SK-N-SH (cell line): ENCODE data around the gene ASB7. TPM values are rescaled to one million over a fixed set of nuclear protein-coding genes. Genes with fewer than 3 reads are reported as not detected.

Experiments used
- CTCF ChIA-PET: fragments of 300-600, 350-600 bp; formaldehyde crosslinking; extraction: SDS; loops from one replicate; lab custom pipeline; 2021; lab: Yijun Ruan, JAX
- POLR2A ChIA-PET: fragments of 350-600 bp; sonication (Branson Sonifier 250); formaldehyde crosslinking; extraction: SDS; loops from one replicate; lab custom pipeline; 2020; ENCODE audit warnings: antibody characterized with exemption, inconsistent platforms; lab: Yijun Ruan, JAX
- DNase-seq: peaks from one replicate; pipeline ENCODE4 v3.0.0; 2012
- H2AFZ ChIP-seq: fragments of 200-600 bp; sonication (generic); 2 replicates; pipeline ENCODE4 v1.8.1; 2016; ENCODE audit warnings: antibody characterized with exemption, mild to moderate bottlenecking, low read depth
- H3F3A ChIP-seq: fragments of 200-600 bp; sonication (generic); replicated peaks from 2 replicates; pipeline ENCODE3; 2016; ENCODE audit warnings: antibody characterized with exemption, mild to moderate bottlenecking; ENCODE audit not compliant: insufficient read depth
- H3K27ac ChIP-seq, 2 experiments: fragments of 200-500 bp in 1 of 2; fragments of 200-600 bp in 1 of 2; sonication (Bioruptor generic) in 1 of 2; sonication (generic), shearing (Covaris generic) in 1 of 2; 2 replicates each; pipeline versions ENCODE4 v1.5.1 to v1.6.1; 2014 to 2016; ENCODE audit warnings: low read depth in 2 of 2, inconsistent platforms in 1 of 2, low read length in 1 of 2, mild to moderate bottlenecking in 1 of 2, mixed read lengths in 1 of 2
- H3K27me3 ChIP-seq: fragments of 200-600 bp; sonication (generic), shearing (Covaris generic); 2 replicates; pipeline ENCODE4 v1.6.1; 2016; ENCODE audit warnings: mixed run types; ENCODE audit not compliant: insufficient read depth
- H3K36me3 ChIP-seq, 2 experiments: fragments of 200-500 bp in 1 of 2; fragments of 200-600 bp in 1 of 2; sonication (Bioruptor generic) in 1 of 2; sonication (generic) in 1 of 2; replicated peaks in 1 of 2; 2 replicates each; pipeline versions ENCODE3 to v1.5.1; 2014 to 2016; ENCODE audit warnings: low read length in 1 of 2, mild to moderate bottlenecking in 1 of 2; ENCODE audit not compliant: insufficient read depth in 2 of 2, control insufficient read depth in 1 of 2
- H3K4me1 ChIP-seq, 2 experiments: fragments of 200-500 bp in 1 of 2; fragments of 200-600 bp in 1 of 2; sonication (Bioruptor generic) in 1 of 2; sonication (generic), shearing (Covaris generic) in 1 of 2; 2 replicates each; pipeline versions ENCODE4 v1.5.1 to v1.6.1; 2014 to 2016; ENCODE audit warnings: low read depth in 1 of 2, low read length in 1 of 2, mixed run types in 1 of 2; ENCODE audit not compliant: insufficient read depth in 2 of 2, control insufficient read depth in 1 of 2
- H3K4me2 ChIP-seq: fragments of 200-600 bp; sonication (generic), shearing (Covaris generic); 2 replicates; pipeline ENCODE4 v1.6.1; 2017; ENCODE audit warnings: mixed run types
- H3K4me3 ChIP-seq, 2 experiments: fragments of 200-500 bp in 1 of 2; fragments of 200-600 bp in 1 of 2; sonication (Bioruptor generic) in 1 of 2; sonication (generic), shearing (Covaris generic) in 1 of 2; 2 replicates each; pipeline versions ENCODE4 v1.5.1 to v1.8.1; 2014 to 2016; ENCODE audit warnings: low read depth in 2 of 2, inconsistent platforms in 1 of 2, low read length in 1 of 2, mild to moderate bottlenecking in 1 of 2, mixed read lengths in 1 of 2, moderate library complexity in 1 of 2
- H3K79me2 ChIP-seq: fragments of 200-600 bp; sonication (generic); 2 replicates; pipeline ENCODE4 v1.8.1; 2017; ENCODE audit warnings: mild to moderate bottlenecking; ENCODE audit not compliant: insufficient read depth
- H3K9ac ChIP-seq: fragments of 200-600 bp; sonication (generic); 2 replicates; pipeline ENCODE4 v1.6.1; 2017; ENCODE audit warnings: mixed run types
- H3K9me2 ChIP-seq: fragments of 200-600 bp; sonication (generic); 2 replicates; pipeline ENCODE4 v1.6.1; 2017; ENCODE audit warnings: mixed run types
- H3K9me3 ChIP-seq: fragments of 200-600 bp; sonication (generic); 2 replicates; pipeline ENCODE4 v1.6.1; 2017; ENCODE audit warnings: mixed run types, mild to moderate bottlenecking, moderate library complexity
- H4K20me1 ChIP-seq: fragments of 200-600 bp; sonication (generic); 2 replicates; pipeline ENCODE4 v1.6.1; 2017; ENCODE audit warnings: mild to moderate bottlenecking, mixed run types; ENCODE audit not compliant: insufficient read depth
- CHD2 ChIP-seq: fragments of 150-350 bp; IDR thresholded peaks from 2 replicates; pipeline ENCODE4 v1.6.1; 2018; ENCODE audit warnings: low read length; ENCODE audit not compliant: partially characterized antibody
- CTCF ChIP-seq: fragments of 200-600 bp; sonication (generic); IDR thresholded peaks from 2 replicates; pipeline ENCODE4 v1.6.1; 2017; ENCODE audit warnings: antibody characterized with exemption, mild to moderate bottlenecking, moderate library complexity
- ELF1 ChIP-seq: IDR thresholded peaks from 2 replicates; pipeline ENCODE4 v1.4.0; 2012
- EP300 ChIP-seq, 2 experiments: IDR thresholded peaks; 2 replicates each; pipeline versions ENCODE4 v1.4.0 to v1.6.1; 2012; ENCODE audit warnings: borderline replicate concordance in 1 of 2, low read depth in 1 of 2, low read length in 1 of 2
- EZH2phosphoT487 ChIP-seq: fragments of 200-600 bp; sonication (generic); IDR thresholded peaks from 2 replicates; pipeline ENCODE4 v1.6.1; 2017; ENCODE audit warnings: low read depth, mixed run types, mild to moderate bottlenecking, antibody characterized with exemption, moderate library complexity, borderline replicate concordance
- FOXJ3 ChIP-seq: sonication (generic); formaldehyde crosslinking; IDR thresholded peaks from 2 replicates; pipeline ENCODE4 v1.5.1; 2020; ENCODE audit warnings: mild to moderate bottlenecking, missing genetic modification reagents
- IRF3 ChIP-seq: fragments of 150-350 bp; IDR thresholded peaks from 2 replicates; pipeline ENCODE4 v1.6.1; 2016; ENCODE audit warnings: mild to moderate bottlenecking, low read depth, low read length
- MAX ChIP-seq: IDR thresholded peaks from 2 replicates; pipeline ENCODE4 v1.4.0; 2012; ENCODE audit warnings: low read depth
- MEF2A ChIP-seq: IDR thresholded peaks from 2 replicates; pipeline ENCODE4 v1.4.0; 2012; ENCODE audit warnings: low read depth, borderline replicate concordance
- MXI1 ChIP-seq: IDR thresholded peaks from 2 replicates; pipeline ENCODE4 v1.6.1; 2012; ENCODE audit warnings: mild to moderate bottlenecking, low read depth, low read length, improper control_type of control experiment
- NFIC ChIP-seq: IDR thresholded peaks from 2 replicates; pipeline ENCODE4 v1.4.0; 2012; ENCODE audit warnings: borderline replicate concordance
- RFX5 ChIP-seq: IDR thresholded peaks from 2 replicates; pipeline ENCODE4 v1.6.1; 2012; ENCODE audit warnings: mild to moderate bottlenecking, improper control_type of control experiment, low read length
- RXRA ChIP-seq: IDR thresholded peaks from 2 replicates; pipeline ENCODE4 v1.4.0; 2012; ENCODE audit warnings: low read depth, mild to moderate bottlenecking, borderline replicate concordance
- TAF1 ChIP-seq: IDR thresholded peaks from 2 replicates; pipeline ENCODE4 v1.6.1; 2012; ENCODE audit warnings: low read depth, mild to moderate bottlenecking, low read length, moderate library complexity, borderline replicate concordance
- TCF12 ChIP-seq: IDR thresholded peaks from 2 replicates; pipeline ENCODE4 v1.4.0; 2012
- USF2 ChIP-seq: fragments of 150-350 bp; IDR thresholded peaks from 2 replicates; pipeline ENCODE4 v1.6.1; 2017; ENCODE audit warnings: antibody characterized with exemption, low read length, low read depth, borderline replicate concordance
- ZBTB33 ChIP-seq: IDR thresholded peaks from 2 replicates; pipeline ENCODE4 v1.4.0; 2012; ENCODE audit warnings: low read depth, borderline replicate concordance
- WGBS: methylation state at CpG from one replicate; pipeline ENCODE4 v1.1.6; 2017; ENCODE audit warnings: low lambda C conversion rate; 5-methylcytosine and 5-hydroxymethylcytosine counted together
- polyA plus RNA-seq, 3 experiments: library from polyadenylated mRNA; depleted of rRNA; stranded (reverse); fragments of >200 nt; gene quantifications; 2 replicates each; pipeline ENCODE4 v1.2.3, GENCODE V29; 2012

Gene ASB7
- polyA plus RNA-seq, 1 of the 3 experiments (the other 2 are of a cell fraction), result 6.1 TPM

GRCh38 chr15:100615801-100616200, 13.4 kb downstream of the ASB7 start (continued):
- TF ChIP-seq MXI1, result no peak
- TF ChIP-seq, all 33 proteins: peak for 0

GRCh38 chr15:100616700-100617099, 14.3 kb downstream of the ASB7 start:
- Histone ChIP-seq H3F3A (no peaks in the 10 kb centered on the region), H3K4me2 (no peak overlapping the region), H3K9me3 (no peaks in the 10 kb centered on the region), H3K9ac (no peak overlapping the region), H3K4me3 (no peak overlapping the region), H3K36me3 (peaks cover 45 to 59% of the 10 kb centered on the region in 2 experiments), H3K9me2 (no peaks in the 10 kb centered on the region), H4K20me1 (no peaks in the 10 kb centered on the region), H3K27ac (no peak overlapping the region), H3K79me2 (no peaks in the 10 kb centered on the region), H3K27me3 (no peaks in the 10 kb centered on the region), H2AFZ (no peak overlapping the region), H3K4me1 (no peaks in the 10 kb centered on the region)
- POLR2A ChIA-PET, result no interaction called here
- TF ChIP-seq EP300 (IDR thresholded peaks at IDR 0.05; ENCODE audit: borderline replicate concordance in 1 of 2, low read depth in 1 of 2, low read length in 1 of 2) (no peak), CTCF (no peak), USF2 (no peak), IRF3 (no peak), EZH2phosphoT487 (no peak), FOXJ3 (CRISPR knock-in tag) (no peak), CHD2 (no peak)
- DNase-seq, result no peak
- WGBS, result 88% methylated on average over 2 of the region's 2 CpGs
- CTCF ChIA-PET, result interaction anchor here (3.2 to 4.7 kb wide), 2 partner anchors 267 to 391 kb away, joined by 8 to 31 read pairs; no protein-coding TSS in a partner anchor

- Histone ChIP-seq H3F3A (peaks cover 10% of the 10 kb centered on the region), H3K9ac (no peak overlapping the region), H3K27ac (no peak overlapping the region), H3K36me3 (peaks cover 19 to 23% of the 10 kb centered on the region in 2 experiments), H3K9me2 (no peaks in the 10 kb centered on the region), H3K4me3 (no peak overlapping the region), H3K4me2 (no peak overlapping the region), H3K4me1 (no peaks in the 10 kb centered on the region; a peak in 1 of 4 replicates), H3K9me3 (no peaks in the 10 kb centered on the region), H2AFZ (no peak overlapping the region), H3K27me3 (no peaks in the 10 kb centered on the region), H3K79me2 (no peaks in the 10 kb centered on the region), H4K20me1 (no peaks in the 10 kb centered on the region)
- CTCF ChIA-PET, result interaction anchor here (3.4 kb wide), 1 partner anchor 384 kb away, joined by 29 read pairs; no protein-coding TSS in a partner anchor
- POLR2A ChIA-PET, result no interaction called here
- WGBS, result 95% methylated on average over 5 of the region's 5 CpGs
- no peak for DNase-seq
- TF ChIP-seq RXRA (no peak), MAX (no peak), ZBTB33 (no peak), ELF1 (no peak), CTCF (no peak), TAF1 (no peak), MEF2A (no peak), NFIC (no peak), TCF12 (no peak), RFX5 (no peak), CHD2 (no peak)
Observed at GRCh38 chr15:100623301-100623700, 20.9 kb downstream of the ASB7 start.
